GM18526 (cell line): Measurements from ENCODE around the gene RP9.

Source experiments
- POLR2A ChIP-seq: IDR thresholded peaks from 3 replicates; pipeline ENCODE4 v1.6.1; 2011; ENCODE audit not compliant: insufficient read length; ENCODE audit errors: extremely low read depth

RP9 gene

GRCh38 chr7:33075818-33076518 is 33.2 kb downstream of the RP9 start:
- no peak for TF ChIP-seq POLR2A

GRCh38 chr7:33073243-33073642 is 36.0 kb downstream of the RP9 start:
- no peak for TF ChIP-seq POLR2A

- TF ChIP-seq POLR2A = no peak
Measured at GRCh38 chr7:33072471-33072870, 36.7 kb downstream of the RP9 start.

- TF ChIP-seq POLR2A = no peak
Measured at GRCh38 chr7:33070831-33071230, 38.4 kb downstream of the RP9 start.

- TF ChIP-seq POLR2A = no peak
Measured at GRCh38 chr7:33070277-33070676, 38.9 kb downstream of the RP9 start.

GRCh38 chr7:33067921-33068320 is 41.3 kb downstream of the RP9 start:
- no peak for TF ChIP-seq POLR2A

GRCh38 chr7:33066771-33067170 is 42.4 kb downstream of the RP9 start:
- no peak for TF ChIP-seq POLR2A

- TF ChIP-seq POLR2A = no peak
Measured at GRCh38 chr7:33065981-33066380, 43.2 kb downstream of the RP9 start.

GRCh38 chr7:33062782-33063443 is 46.3 kb downstream of the RP9 start:
- peak; percentile 63 for TF ChIP-seq POLR2A

- TF ChIP-seq POLR2A = peak; percentile 63
Measured at GRCh38 chr7:33062023-33062781, 47.0 kb downstream of the RP9 start, which contains the start of gene NT5C3A. TSS of gene NT5C3A (minus strand) at chr7:33062776. CDS start at chr7:33062705, 71 bp downstream.

- TF ChIP-seq POLR2A = no peak
Measured at GRCh38 chr7:33061282-33061937, 47.8 kb downstream of the RP9 start.

- no peak for TF ChIP-seq POLR2A
Measured at GRCh38 chr7:33059635-33060034, 49.6 kb downstream of the RP9 start.

GRCh38 chr7:33055158-33055557 is 54.0 kb downstream of the RP9 start:
- TF ChIP-seq POLR2A = no peak

GRCh38 chr7:33054261-33054964 is 54.8 kb downstream of the RP9 start:
- TF ChIP-seq POLR2A = no peak

- no peak for TF ChIP-seq POLR2A
Measured at GRCh38 chr7:33053721-33054120, 55.5 kb downstream of the RP9 start.
